Activated CD4-positive, alpha-beta T cell treated with anti-CD3 and anti-CD28 coated beads, Interleukin-2, amount 50 U/mL, for 1 hour (primary cell): ENCODE data around the gene BTBD9.
"Not testable (repeated sequence)": the region's sequence is repeated elsewhere in the genome, so short reads cannot be mapped to it uniquely, and the experiment has no call there.

Source experiments
- DNase-seq: peaks from one replicate; pipeline ENCODE4 v3.0.0-alpha.2; 2020

The BTBD9 gene

DNA sequence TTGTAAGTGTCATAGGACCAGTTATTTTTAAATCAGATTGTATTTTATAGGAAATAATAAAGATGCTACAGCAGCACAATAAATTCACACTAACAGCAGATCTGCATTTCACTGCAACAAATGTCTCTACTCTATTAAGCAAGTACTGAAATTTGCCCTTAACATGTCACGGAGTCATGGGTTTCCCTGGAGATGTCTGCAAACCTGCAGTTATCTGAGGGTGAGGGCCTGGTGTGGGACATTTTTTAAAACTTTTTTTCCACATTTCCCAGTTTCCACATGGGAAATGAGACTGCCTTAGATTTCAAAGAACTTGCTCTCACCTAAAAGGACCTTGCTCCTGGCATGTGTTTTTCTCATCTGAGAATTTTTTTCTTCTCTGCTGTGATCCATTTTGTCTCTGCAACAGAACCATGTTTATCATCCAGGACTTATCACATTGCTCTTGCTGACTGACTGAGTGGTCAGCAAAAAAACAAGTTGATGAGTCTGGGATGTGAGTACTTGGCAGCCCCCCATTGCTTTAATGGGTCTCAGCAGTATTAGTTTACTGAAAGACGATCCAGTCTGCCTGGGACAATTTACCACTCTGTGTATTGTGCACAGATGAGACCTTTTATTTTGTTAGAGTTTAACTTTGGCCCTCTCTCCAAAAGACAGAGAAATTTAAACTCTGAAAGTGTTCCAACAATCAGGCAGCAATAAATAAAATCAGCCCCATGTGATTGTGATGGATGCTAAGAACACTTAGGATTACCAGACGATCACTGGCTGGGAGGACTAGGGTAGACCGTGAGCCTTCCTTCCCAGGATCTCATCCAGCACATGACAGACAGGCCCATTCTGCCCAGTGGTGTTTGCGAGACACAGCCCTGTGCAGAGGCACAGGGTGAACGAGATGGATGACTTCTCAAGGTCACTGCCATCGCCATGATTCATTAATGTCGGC is 268.8 kb downstream of the BTBD9 start:
- no peak for DNase-seq

DNA sequence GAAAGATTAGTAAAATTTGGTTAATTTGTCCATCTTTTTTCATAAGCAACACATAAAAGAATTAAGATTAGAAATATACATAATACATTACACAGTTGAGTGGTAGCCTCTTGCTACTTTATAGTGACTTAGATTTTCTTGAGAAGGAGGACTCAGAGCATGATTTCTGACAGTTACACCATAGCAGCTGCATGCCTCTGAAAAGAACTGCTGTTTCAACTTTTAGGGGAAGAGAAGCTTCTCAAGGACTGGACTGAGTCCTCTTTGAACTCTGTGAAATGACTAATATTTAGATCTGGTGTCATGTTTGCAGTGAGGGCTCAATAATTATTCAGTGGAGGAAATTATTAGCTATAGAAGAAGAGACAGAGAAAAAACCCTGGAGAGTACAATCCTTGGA is 272.5 kb downstream of the BTBD9 start:
- no peak for DNase-seq

DNA sequence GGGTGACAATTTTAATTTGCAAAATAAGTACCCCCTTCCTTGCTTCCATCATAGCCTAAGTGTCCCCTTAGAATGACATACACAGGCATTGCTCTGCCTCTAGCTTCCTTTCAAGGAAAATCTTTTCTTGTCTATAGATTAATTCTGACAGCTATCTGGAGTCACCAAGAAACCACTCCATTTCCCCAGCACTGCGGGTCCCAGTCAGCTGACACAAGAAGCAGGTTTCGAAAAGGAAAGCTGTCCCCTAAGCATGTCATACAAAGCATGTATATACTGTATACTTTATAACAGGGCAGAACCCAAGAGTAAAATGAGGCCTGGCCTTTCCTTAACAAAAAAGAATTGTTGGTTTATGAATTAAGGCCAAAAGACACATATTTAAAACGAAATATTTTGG is 273.5 kb downstream of the BTBD9 start:
- DNase-seq = no peak

DNA sequence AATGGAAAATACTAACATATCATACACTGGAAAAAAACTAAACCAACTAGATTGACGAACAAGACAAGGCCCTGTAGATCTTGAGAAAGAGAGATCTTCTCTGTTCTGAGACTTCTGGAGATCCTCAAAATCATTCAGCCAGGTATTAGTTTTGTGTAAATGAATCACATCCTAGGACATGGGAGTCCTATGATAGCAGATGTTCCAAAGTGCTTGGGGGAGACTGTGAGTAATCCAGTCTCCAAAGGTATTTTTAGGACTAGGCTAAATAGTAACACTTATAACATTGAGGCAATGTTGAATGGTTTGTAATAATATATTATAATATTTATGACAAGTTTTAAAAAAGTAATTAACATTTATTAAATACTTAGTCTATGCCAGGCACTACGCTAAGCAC is 275.0 kb downstream of the BTBD9 start:
- no peak for DNase-seq

DNA sequence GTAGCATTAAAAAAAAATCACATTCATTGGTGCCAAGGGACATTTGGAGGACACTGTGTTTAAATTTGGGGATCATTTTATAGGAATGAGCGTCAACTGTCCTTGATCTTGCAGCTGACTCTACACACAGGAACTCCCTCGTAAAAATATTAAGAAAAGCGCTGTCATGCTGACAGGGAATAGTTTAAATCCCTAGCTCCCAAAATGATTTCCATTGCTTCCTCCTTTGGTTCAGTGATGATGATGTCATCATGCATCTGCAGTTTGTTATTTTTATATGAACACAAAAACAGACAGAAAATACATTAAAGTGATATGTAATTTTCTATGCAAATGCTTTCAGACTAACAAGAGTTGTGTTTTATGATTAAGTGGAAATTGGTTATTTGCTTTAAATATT is 275.6 kb downstream of the BTBD9 start:
- no peak for DNase-seq

DNA sequence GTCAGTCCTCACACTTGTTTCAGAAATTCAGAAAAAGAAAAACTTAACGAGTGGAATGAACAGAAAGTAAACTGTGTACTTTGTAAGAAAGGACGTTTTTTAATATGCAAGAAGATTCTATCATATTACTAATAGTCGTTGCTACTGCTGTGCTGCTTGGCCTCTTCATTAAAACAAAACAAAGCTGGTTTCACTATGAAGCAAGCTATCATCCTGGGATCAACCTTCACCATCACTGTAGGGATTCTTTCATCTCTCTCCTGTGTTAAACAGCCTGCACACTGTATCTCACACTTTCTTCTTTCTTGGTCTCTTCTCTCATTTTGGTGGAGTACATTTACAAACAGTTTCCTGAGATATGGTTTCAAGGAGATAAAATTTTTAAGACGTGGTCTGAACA is 284.2 kb downstream of the BTBD9 start:
- DNase-seq = no peak

DNA sequence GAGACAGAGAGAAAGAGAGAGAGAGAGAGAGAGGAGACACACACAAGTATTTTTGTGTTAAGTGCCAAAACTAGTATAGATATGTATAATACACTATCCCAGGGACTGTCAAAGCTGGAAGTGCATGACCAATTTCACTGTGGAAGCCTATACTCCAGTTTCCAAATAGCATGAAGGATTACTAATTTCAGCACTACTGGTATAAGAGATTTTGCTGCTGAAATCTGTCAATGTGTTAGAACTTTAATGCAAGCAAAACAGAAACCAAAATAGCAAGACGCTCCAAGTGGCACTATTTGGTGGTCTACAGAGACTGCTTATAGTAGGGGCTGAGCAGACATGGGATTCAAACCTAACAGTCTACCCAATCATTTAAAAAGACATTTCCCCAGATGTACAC is 284.8 kb downstream of the BTBD9 start:
- no peak for DNase-seq

DNA sequence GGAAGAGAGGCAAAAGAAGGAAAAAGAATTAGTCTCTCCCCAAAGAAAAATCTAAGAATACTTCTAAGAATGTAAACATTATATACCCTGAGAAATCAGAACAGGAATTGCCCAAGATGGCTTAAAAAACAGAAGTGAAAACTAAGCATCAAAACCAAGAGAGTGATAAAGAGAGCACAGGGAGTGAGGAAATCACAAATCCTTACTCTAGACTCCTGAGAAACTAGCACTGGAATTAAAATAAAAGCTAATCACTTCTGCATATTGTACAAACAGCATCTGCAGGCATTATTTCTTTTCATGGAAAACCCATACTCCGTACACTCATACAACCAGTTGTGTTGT is 285.7 kb downstream of the BTBD9 start:
- DNase-seq = no peak

DNA sequence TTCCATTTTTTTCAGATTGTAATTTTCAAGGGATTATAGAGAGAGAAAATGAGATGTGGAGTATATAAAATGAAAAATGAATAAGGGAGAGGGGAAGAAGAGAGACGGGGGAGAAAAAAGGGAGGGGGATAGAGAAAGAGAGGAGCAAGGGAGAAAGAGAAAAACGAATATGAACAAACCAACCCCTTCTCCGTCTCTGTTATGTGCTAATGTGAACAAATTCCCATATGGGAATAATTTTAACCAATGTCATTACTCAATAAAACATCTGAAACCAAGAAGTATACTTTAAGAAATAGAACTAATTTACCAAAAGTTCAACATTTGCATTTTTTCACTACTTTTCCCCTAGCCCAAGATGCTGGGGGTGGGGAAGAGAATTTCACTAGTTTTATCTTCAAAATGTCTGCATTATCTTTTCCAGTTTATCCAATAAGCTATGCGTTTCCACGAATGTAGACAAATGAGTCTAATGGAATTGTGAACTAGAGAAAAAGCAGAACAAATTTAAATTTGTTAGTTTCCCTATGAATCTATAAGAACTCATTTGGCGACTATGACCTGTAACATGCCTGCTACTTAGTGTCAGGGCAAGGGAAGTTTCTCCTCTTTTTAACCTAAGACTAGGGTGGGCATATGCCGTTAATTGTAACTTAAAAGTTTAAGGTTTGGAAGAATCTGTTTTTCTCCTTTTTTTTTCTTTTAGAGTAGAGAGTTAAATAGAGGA is 286.3 kb downstream of the BTBD9 start:
- DNase-seq = no peak

DNA sequence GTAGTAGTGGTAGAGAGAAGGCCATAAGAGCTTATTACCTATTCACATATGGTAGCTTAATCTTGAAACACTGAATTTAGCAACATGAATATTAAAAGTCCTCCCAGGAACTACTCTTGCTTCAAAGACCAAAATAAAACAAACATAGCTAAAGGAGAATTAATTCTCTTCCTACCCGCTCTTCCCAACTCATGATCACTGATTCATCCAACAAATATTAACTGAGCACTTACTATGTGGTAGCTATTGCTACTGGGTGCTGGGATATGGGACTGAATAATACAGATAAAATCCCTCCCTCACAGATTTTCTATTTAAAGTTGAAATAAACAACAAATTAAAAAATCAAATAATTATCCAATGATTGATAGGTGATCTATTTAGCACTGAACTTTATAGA is 287.1 kb downstream of the BTBD9 start:
- no peak for DNase-seq

DNA sequence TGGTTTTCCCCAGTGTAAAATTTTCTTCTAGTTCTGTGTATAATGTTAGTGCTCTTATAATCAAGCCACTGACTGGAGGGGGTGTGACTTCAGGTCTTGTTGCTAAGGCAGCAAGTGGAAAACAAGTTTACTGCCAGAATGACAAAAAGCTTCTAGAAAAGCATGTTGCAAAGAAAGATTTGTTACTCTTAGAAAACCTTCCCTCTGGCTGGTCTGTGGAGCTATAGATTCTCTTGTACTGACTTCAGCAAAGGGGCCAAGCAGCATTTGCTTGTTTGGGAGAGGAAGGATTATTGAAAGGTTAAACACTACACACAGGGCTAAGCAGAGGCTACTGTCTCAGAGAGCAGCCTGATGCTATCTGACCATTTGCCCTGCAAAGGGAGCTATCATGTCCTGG is 288.8 kb downstream of the BTBD9 start:
- no peak for DNase-seq

DNA sequence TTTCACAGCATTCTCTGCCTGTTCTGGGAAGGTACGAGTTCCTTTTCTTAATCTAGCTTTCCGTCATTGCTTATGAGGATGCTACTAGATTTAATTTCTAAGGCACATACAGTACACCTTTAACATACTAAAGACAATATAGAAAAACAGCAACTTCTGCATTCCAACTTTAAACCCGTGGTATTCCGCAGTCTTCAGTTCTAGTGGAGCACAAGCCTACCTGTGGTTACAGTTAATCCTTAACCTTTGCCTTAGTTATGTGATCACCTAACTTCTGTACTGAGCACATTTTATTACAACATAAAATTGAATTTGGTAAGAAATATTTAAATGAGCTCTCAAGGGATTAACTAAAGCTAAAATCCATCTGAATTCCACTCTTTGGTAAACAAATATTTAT is 289.5 kb downstream of the BTBD9 start:
- no peak for DNase-seq

DNA sequence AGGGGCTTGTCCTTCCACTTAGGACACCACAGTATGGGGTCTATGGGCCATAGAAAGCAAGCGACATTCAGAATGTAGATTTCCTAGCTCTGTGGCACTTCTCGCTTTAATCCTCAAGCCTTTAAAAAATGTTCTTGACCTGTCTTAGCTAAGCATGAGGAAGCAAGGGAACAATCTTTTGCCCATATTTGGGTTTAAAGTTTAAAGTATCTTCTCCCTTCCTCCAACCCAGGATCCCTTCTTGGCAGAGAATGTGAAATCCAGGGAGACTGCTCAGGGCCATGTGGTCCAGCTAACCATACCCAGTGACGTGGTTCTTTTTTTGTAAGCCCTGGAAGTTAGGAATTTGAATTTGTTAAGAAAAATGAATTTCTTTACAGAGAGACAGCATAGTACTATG is 289.9 kb downstream of the BTBD9 start:
- no peak for DNase-seq

DNA sequence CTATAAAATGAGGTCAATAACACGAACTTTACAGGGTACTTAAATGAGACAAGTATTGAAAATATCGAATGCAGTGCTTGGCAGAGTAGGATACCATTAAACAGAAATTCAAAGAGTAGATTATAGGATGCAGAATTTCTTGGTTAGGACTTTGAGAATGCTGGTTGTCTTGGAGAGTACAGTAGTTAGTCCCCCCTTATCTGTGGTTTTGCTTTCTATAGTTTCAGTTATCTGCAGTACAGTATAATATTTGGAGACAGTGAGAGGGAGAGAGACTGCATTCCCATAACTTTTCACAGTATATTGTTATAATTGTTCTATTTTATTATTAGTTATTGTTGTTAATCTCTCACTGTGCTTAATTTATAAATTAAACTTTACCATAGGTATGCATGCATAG is 290.5 kb downstream of the BTBD9 start:
- DNase-seq = no peak

DNA sequence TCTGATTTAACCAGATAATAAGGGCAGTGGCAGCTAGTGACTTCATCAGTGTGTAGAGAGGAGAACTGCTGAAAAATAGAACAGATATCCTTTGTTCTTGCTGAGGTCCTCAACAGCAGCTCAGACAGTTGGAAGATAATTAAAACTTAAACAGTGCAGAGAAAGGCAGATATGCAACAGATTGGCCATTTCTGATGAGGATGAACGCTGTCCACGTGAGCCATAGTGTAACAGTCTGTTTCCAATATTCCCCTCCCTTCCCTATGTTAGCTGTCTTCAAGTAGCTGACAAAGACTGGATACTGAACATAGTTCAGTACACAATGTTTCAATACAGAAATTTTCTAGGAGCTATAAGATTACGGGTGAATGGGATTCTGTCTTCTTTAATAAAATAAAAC is 291.4 kb downstream of the BTBD9 start:
- no peak for DNase-seq

DNA sequence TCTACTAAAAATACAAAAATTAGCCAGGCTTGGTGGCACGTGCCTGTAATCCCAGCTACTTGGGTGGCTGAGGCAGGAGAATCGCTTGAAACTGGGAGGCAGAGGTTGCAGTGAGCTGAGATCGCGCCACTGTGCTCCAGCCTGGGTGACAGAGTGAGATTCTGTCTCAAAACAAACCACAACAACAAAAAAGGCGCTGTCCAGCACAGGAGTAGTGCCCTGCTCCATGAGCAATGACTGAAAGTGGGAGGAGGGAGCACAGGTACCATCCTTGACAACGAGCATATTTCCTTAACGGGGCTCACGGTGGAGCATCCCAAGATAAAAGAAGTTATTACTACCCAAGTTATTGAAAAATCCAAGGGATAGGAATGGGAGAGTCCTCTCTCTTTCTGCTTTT is 291.9 kb downstream of the BTBD9 start:
- DNase-seq = not testable (repeated sequence)

DNA sequence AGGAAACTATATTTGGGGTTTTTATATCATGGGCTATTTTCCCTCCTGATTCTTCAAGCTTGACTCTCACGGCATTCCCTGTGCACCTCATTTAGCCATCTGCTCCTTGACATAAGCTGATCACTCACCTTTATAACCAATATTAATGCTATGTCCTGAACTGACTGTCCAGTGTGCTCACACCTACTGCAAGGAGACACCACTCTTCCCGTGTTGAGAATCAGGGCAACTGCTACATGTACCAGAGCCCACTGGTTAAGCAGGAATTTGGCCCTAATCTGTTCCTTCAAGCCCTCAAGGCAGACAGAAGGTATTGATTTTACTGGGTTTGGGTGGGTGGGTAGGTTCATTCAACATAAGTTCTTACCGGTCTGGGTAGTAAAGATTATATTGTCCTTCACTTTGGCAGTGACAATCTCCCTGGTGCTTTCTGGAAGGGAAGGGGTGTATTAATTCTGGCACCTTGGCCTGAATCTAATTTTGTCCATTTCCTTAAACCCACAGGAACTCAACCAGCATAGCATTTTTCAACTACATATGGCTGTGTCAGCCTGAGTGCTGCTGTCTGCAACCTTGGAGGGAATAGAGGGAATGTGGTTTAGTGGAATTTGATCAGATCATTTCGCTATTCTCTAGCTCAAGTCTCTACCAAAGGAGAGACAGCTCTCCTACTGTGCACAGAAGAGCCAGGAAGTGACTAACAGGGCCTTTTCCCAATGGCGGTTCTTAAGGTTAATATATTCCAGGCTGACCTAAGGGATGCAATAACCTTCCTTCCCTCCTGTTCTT is 293.2 kb downstream of the BTBD9 start:
- DNase-seq = no peak

DNA sequence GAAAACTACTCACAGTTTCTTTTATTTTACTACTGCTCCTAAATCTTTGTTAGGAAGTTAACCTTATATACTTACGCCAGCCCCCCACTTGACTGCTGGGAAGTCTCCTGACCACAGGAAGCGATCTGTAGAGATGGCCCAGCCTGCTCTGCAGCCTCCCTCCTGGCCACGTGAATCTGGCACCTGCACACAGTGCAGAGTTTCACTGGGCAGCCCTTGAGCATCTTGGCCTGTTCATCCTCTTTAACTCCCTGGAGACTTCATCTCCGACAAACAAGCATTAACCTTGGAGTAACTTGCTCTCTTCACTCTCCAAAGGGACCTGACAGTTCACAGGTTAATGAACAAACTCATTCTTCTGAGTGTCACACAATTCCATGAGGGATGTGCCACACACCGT is 294.1 kb downstream of the BTBD9 start:
- DNase-seq = no peak

DNA sequence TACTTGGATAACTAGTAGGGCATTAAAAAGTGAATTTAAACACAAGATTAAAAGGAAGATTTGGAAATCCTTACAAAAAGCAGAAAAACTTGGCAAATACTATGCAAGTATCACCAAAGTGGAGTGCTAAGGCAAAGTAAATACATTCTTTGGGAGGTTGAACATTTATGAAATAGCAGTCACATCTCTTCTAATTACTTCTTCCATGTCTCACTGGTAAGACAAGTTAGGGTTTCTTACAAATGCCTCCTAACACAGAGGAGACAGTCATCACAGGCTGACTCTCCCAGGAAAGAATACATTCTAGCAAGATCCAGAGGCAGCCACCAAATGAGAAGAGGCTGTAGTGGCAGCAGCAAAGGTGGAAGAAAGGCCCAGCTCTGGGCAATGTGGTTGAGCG is 298.2 kb downstream of the BTBD9 start:
- DNase-seq = no peak

DNA sequence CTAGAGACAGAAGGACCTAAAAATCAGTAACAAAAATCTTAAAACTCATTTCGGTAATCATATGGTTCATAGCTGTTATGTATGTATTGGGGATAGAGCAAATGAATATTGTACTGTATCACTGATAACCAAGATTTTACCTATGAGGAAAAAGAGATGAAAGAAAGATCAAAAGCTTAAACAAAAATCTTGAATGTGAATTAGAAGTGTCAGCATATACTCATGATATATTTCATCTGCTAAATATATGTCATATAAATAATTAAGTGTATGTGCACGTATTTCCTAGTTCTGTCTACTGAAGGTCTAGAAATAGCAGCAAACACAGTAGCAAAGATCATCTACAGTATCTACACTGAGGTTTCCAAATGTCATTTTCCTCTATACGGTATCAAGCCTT is 299.8 kb downstream of the BTBD9 start:
- DNase-seq = no peak

DNA sequence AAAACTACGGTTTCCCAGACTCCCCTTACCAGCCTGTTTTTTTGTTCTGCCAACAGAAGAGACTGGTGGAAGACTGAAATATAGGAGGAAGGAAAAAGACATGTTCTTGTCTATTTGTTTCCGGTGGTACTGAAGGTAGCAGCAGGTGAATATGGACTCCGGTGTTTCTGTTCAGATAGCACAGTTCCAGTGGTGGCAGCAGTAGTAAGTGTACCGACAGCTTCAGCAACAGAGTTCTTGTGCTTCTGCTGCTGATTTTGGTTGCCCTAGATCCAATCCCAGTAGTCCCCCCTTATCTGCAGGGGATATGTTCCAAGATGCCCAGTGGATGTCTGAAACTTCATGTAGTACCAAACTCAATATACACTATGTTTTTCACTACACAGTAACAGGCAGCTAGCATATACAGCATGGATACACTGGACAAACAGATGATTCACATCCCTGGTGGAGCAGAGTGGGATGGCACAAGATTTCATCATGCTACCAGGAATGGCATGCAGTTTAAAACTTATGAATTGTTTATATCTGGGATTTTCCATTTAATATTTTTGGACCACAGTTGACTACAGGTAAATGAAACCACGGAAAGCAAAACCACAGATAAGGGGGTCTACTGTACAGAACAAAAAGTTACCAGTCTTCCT is 301.8 kb downstream of the BTBD9 start:
- DNase-seq = no peak

DNA sequence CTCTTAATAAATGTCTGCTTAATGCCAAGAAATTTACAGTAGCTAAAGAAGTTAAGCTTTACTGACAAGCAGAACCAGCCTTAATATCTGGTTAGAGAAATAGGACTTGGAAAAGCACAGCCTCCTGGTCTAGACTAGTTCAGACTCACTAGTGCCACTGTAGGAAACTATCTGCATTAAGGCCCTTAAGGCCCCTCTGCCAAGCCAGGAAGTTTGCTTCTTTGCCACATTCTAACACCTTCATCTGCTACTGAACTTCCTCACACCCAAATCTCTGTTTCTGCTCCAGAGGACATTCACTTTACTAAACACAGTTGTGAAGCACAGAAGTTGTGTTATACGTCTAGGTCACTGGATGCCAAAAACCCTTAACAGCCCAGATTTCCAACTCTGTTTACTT is 302.8 kb downstream of the BTBD9 start:
- no peak for DNase-seq

DNA sequence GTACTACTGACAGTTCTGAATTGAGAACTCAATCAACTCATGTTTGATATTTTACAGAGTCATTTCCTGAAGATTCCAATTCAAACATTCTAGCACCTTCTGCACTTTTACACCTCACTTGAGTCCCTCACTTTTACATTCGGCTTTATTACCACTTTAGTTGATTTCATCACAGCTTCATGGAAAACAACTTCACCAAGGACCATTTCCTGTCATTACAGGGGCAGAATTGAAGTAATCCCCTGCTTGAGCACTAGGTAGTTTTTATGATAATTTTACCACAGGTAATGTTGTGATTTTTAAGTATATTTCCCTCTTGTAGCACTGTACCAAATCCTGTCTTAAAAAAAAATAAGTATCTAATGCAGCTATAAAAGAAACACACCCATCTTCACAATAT is 312.9 kb downstream of the BTBD9 start:
- DNase-seq = no peak
